Dendritic cell treated with granulocyte-macrophage colony-stimulating factor and Interleukin-4, amounts not matched to agents 40 ng/mL and 50 ng/mL, for 4 days (primary cell): ENCODE measurements around the gene MESD.

Experiments used
- H3K27ac Mint-ChIP-seq: one replicate; pipeline ENCODE4 v1.8.0; 2022; ENCODE audit warnings: mild to moderate bottlenecking, mixed read lengths
- H3K27me3 Mint-ChIP-seq: one replicate; pipeline ENCODE4 v1.8.0; 2022; ENCODE audit warnings: mild to moderate bottlenecking, mixed read lengths
- H3K36me3 Mint-ChIP-seq: one replicate; pipeline ENCODE4 v1.8.0; 2022; ENCODE audit warnings: low read depth, mixed read lengths
- H3K4me1 Mint-ChIP-seq: one replicate; pipeline ENCODE4 v1.8.0; 2022; ENCODE audit warnings: low read depth, mixed read lengths
- H3K4me3 Mint-ChIP-seq: one replicate; pipeline ENCODE4 v1.8.0; 2022; ENCODE audit warnings: mild to moderate bottlenecking, moderate library complexity, mixed read lengths
- H3K9me3 Mint-ChIP-seq: one replicate; pipeline ENCODE4 v1.8.0; 2022; ENCODE audit warnings: mixed read lengths
- intact Hi-C: fragments of 100-400 bp; cut with micrococcal nuclease; formaldehyde crosslinking; loops from one replicate; pipeline ENCODE4 v1.15.0; 2022

Gene MESD

GRCh38 chr15:80990955-80991354 is 1.3 kb upstream of the MESD start:
- intact Hi-C loops = loop anchor here (1.0 kb wide), 1 partner anchor 9 kb away; the partner anchor contains the start of gene TLNRD1
- Mint-ChIP-seq H3K9me3 (no peaks in the 10 kb centered on the region), H3K27me3 (peaks cover 3% of the 10 kb centered on the region), H3K4me3 (no peak overlapping the region), H3K36me3 (peaks cover 30% of the 10 kb centered on the region), H3K4me1 (peaks cover 47% of the 10 kb centered on the region), H3K27ac (peak overlapping the region; percentile 52)

GRCh38 chr15:80989081-80989517 is 520 bp downstream of the MESD start:
- Mint-ChIP-seq H3K27me3 (no peaks in the 10 kb centered on the region), H3K9me3 (no peaks in the 10 kb centered on the region), H3K4me3 (peak overlapping the region; percentile 90), H3K36me3 (peaks cover 32% of the 10 kb centered on the region), H3K27ac (peak overlapping the region; percentile 97), H3K4me1 (peaks cover 62% of the 10 kb centered on the region)
- intact Hi-C loops = loop anchor here (1.0 kb wide), 1 partner anchor 34 kb away; no protein-coding TSS in a partner anchor

DNA sequence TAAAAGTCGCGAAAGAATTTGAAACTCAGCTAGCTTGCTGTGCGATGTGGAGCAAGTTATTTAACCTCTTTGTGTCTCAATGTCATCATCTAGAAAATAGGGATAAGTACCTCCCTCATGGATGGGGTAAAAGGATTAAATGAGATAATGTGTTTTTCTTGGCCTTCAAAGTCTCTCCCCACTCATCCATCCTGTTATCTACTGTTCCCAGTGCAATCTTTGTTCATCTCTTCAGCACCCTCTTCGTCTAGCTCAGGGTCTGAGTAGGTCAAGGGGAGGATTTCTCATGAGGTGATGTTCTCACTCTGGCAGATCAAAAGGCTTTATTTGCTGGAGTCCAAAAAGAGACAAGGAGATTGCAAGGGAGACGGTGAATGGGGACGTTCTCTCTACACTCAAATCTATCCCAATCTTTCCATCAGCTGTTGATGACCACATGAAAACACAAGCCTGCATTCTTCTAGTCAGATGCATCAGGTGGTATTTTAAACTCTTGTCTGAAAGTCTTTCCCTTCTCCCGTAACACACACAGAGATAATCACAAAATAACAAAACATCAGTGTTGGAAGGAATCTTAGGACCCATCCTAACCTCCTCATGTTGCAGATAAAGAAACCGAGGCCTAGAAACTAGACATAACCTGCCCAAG is 1.3 kb downstream of the MESD start:
- Mint-ChIP-seq H3K4me1 (peaks cover 66% of the 10 kb centered on the region), H3K27me3 (no peaks in the 10 kb centered on the region), H3K4me3 (peak overlapping the region; percentile 90), H3K9me3 (no peaks in the 10 kb centered on the region), H3K36me3 (peaks cover 36% of the 10 kb centered on the region), H3K27ac (peak overlapping the region; percentile 97)
- intact Hi-C loops = no loop called here

DNA sequence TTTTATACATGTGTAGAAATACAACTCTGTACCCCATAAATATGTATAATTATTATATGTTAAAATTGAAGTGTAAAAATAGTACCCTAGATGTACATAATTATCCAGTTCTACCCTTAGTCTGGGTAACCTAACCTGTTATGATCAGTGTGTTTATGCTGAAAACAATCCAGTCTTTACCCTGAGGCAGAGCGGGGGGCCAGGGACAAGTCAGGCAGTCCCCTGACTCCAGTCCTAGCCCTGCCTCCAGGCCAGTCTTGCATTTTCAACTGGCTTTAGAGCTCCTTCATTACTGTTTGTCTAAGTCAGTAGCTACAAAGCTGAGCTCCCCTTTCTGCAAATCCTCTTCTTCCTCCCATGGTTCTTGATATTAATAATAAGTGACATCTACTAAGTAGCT is 3.1 kb downstream of the MESD start:
- intact Hi-C loops = no loop called here
- no peak overlapping the region for H3K4me3 Mint-ChIP-seq
- H3K4me1 Mint-ChIP-seq = peaks cover 64% of the 10 kb centered on the region
- H3K27me3 Mint-ChIP-seq = no peaks in the 10 kb centered on the region
- H3K27ac Mint-ChIP-seq = peak overlapping the region; percentile 1
- H3K36me3 Mint-ChIP-seq = peaks cover 52% of the 10 kb centered on the region
- H3K9me3 Mint-ChIP-seq = no peaks in the 10 kb centered on the region

DNA sequence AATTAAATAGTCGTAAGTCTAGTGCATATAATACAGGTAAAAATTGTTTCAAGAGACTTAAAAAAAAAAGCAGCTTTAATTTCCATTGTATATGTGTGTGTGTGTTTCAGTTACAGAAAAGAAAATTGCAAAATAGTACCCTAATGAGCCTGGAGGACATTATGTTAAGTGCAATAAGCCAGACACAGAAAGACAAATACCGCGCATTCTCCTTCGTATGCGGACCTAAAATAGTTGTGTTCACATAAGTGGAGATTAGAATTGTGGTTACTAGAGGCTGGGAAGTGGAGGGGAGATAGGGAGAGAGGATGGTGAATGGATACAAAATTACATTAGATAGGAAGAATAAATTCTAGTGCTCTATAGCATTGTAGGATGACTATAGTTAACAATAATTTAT is 3.6 kb downstream of the MESD start:
- peak overlapping the region; percentile 1 for H3K27ac Mint-ChIP-seq
- intact Hi-C loops = no loop called here
- H3K4me3 Mint-ChIP-seq = no peak overlapping the region
- H3K4me1 Mint-ChIP-seq = peaks cover 59% of the 10 kb centered on the region
- H3K9me3 Mint-ChIP-seq = no peaks in the 10 kb centered on the region
- H3K36me3 Mint-ChIP-seq = peaks cover 57% of the 10 kb centered on the region
- no peaks in the 10 kb centered on the region for H3K27me3 Mint-ChIP-seq

DNA sequence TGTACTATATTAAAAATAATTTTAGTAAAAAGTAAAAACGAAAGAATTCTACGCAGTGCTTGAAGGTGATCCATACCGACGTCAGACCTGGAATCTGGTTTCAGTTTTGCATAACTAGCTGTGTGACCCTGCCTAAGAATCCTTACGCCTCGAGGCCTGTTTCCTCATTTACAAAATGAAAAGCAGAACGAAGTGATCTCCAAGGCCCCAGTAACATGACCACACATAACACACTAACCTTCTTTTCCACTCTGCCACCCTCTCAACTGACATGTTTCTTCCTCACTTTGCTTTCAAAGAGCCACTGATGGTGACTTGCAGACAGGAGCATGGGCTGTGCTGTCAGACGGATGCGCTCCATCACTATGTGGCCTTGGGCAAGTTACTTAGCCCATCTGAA is 4.8 kb downstream of the MESD start:
- H3K4me3 Mint-ChIP-seq = peak overlapping the region; percentile 4
- peaks cover 56% of the 10 kb centered on the region for H3K4me1 Mint-ChIP-seq
- peak overlapping the region; percentile 85 for H3K27ac Mint-ChIP-seq

GRCh38 chr15:80982839-80983238 is 6.8 kb downstream of the MESD start:
- peaks cover 68% of the 10 kb centered on the region for H3K36me3 Mint-ChIP-seq

More for the DNA sequence above, 4.8 kb downstream of the MESD start:
- intact Hi-C loops = no loop called here
- no peaks in the 10 kb centered on the region for H3K9me3 Mint-ChIP-seq
- peaks cover 68% of the 10 kb centered on the region for H3K36me3 Mint-ChIP-seq
- H3K27me3 Mint-ChIP-seq = no peaks in the 10 kb centered on the region

DNA sequence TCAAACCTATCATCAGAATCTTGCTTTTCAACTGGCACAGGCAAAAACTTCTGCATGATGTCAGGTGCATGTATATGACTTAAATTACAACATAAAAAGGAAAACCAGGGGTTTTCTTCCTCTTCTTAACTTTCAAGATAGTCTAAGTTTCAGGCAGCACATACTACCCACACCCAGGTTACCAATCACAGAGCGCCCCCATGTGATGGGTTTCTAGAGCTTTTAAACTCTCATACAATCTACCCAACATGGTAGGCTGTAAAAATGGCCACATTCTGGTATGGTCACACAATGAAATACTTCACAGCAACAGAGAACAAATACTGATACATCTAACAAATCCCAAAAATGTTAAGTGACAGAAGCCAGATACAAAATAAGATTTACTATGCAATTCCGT is 7.4 kb downstream of the MESD start:
- Mint-ChIP-seq H3K36me3 (peaks cover 73% of the 10 kb centered on the region), H3K4me3 (no peak overlapping the region), H3K4me1 (peaks cover 61% of the 10 kb centered on the region), H3K9me3 (no peaks in the 10 kb centered on the region), H3K27me3 (no peaks in the 10 kb centered on the region), H3K27ac (no peak overlapping the region)
- intact Hi-C loops = no loop called here

More at GRCh38 chr15:80982839-80983238, 6.8 kb downstream of the MESD start:
- Mint-ChIP-seq H3K4me1 (peaks cover 58% of the 10 kb centered on the region), H3K27ac (no peak overlapping the region), H3K9me3 (no peaks in the 10 kb centered on the region), H3K4me3 (no peak overlapping the region), H3K27me3 (no peaks in the 10 kb centered on the region)
- intact Hi-C loops = no loop called here

- Mint-ChIP-seq H3K27ac (peak overlapping the region; percentile 68), H3K27me3 (no peaks in the 10 kb centered on the region), H3K36me3 (peaks cover 88% of the 10 kb centered on the region), H3K4me3 (no peak overlapping the region), H3K9me3 (no peaks in the 10 kb centered on the region), H3K4me1 (peaks cover 46% of the 10 kb centered on the region)
- intact Hi-C loops = loop anchor here (5.0 kb wide), 1 partner anchor 128 kb away; no protein-coding TSS in a partner anchor
Observed at GRCh38 chr15:80979538-80980200, 9.9 kb downstream of the MESD start.

DNA sequence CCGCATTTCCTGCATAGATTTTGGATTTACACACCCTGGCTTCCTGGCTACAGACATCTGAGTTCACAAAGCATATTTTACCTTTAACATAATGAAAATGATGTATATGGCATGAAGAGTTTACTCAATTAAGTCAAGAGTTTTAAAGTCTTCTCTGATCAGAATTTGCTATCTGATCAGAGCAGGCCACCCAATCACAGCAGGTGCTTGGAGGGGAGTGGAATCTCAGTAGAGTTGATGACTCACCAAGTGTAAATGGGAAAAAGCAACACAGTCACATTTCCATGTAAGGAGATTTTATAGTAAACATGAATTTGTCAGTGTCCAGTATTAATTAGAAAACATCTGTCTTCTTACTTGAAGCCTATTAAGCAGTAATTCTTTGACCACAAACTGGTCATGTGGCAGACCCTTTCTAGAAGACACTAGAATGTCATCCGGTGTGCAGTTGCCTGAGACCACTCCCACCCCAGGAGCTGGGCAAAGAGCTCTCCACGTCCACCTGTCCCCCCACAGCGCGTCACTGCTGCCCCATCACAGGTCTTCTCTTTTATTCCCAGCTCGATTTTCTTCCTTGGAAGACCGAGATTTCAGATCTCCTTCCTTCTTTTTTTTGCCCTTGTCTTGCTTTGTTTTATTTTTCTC is 10.8 kb downstream of the MESD start:
- Mint-ChIP-seq H3K9me3 (no peaks in the 10 kb centered on the region), H3K27me3 (no peaks in the 10 kb centered on the region), H3K27ac (peak overlapping the region; percentile 68), H3K4me1 (peaks cover 40% of the 10 kb centered on the region), H3K36me3 (peaks cover 95% of the 10 kb centered on the region), H3K4me3 (no peak overlapping the region)
- intact Hi-C loops = loop anchor here (5.0 kb wide), 1 partner anchor 128 kb away; no protein-coding TSS in a partner anchor

DNA sequence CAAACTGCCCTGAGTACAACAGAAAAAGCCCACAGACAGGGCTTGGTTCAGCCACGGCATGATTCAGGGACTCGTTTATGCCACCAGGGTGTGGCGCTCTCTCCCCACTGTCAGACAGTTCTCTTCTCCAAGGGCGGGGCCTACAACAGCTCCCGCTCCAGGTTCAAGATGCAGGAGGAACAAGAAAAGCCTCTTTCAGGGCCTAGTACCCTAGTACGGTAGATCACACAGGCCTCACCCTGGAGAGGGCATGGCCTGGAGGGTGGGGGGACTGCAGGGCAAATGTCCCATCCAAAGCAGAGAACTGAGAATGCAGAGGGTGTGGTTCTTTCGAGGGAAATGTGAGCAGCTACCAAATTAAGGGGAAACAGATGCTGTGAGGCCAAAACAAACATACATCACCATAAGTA is 12.0 kb downstream of the MESD start:
- H3K27me3 Mint-ChIP-seq = no peaks in the 10 kb centered on the region
- no peaks in the 10 kb centered on the region for H3K9me3 Mint-ChIP-seq
- peak overlapping the region; percentile 68 for H3K27ac Mint-ChIP-seq
- peaks cover 97% of the 10 kb centered on the region for H3K36me3 Mint-ChIP-seq
- peaks cover 36% of the 10 kb centered on the region for H3K4me1 Mint-ChIP-seq
- intact Hi-C loops = loop anchor here (1.0 to 5.0 kb wide), 2 partner anchors 130 to 289 kb away; no protein-coding TSS in a partner anchor
- H3K4me3 Mint-ChIP-seq = no peak overlapping the region

DNA sequence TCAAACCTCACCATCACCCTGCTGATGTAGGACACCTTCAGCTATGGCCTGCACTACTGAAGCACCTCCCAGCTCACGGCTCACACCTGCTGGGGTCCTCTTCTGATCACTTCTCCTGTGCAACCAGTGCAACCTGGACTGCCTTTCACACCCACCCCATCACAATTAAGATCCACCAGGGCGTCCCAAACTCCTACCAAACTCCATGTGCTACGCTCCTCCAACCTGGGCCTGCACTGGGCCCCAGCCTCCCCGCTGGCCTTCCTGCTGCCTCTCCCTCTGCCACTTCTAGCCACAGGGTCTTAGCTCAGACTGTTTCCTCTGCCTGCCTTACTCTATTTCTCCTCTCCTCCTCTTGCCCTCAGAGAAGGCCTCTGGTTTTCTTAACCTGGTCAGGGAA is 12.8 kb downstream of the MESD start:
- Mint-ChIP-seq H3K36me3 (peaks cover 97% of the 10 kb centered on the region), H3K27me3 (no peaks in the 10 kb centered on the region), H3K4me1 (peaks cover 29% of the 10 kb centered on the region), H3K27ac (peak overlapping the region; percentile 68), H3K9me3 (no peaks in the 10 kb centered on the region), H3K4me3 (no peak overlapping the region)
- intact Hi-C loops = loop anchor here (1.0 to 5.0 kb wide), 2 partner anchors 130 to 289 kb away; no protein-coding TSS in a partner anchor

DNA sequence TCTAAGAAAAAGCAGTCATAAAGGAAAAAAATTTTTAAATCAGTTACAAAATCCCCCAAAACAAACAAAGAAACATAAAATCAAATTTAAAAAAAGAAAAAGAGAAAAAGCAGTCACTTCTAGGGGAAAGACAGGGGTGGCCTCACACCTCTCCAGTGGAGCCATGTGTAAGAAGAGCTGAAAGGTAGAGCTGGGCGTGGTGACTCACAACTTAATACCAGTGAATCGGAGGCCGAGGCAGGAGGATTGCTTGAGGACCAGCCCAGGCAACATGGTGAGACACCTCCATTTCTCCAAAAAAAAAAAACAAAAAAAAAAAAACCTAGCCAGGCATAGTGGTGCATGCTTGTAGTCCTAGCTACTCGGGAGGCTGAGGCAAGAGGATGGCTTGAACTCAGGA is 14.7 kb downstream of the MESD start:
- peaks cover 95% of the 10 kb centered on the region for H3K36me3 Mint-ChIP-seq
- intact Hi-C loops = loop anchor here (5.0 kb wide), 1 partner anchor 132 kb away; no protein-coding TSS in a partner anchor
- no peaks in the 10 kb centered on the region for H3K27me3 Mint-ChIP-seq
- H3K4me1 Mint-ChIP-seq = peaks cover 29% of the 10 kb centered on the region
- H3K27ac Mint-ChIP-seq = no peak overlapping the region
- H3K4me3 Mint-ChIP-seq = no peak overlapping the region
- H3K9me3 Mint-ChIP-seq = no peaks in the 10 kb centered on the region

DNA sequence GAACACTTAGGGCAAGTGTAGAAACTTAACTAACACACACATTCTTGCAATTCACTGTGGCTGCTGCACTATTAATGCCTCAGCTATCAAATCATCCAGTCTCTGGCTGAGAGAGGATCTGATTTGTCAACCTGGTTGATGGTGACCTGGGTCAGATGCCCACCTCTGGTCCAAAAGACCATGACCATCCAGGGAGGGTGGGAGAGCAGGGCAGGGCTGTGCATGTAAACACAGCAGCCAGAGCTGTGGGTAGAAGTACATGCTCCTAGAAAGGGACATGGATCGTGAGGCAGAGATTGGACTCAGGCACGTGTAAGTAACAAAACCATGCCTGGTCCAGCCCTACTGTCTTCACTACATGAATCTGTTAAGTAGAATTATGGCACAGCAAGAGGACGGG is 17.3 kb downstream of the MESD start:
- H3K36me3 Mint-ChIP-seq = peaks cover 94% of the 10 kb centered on the region
- no peaks in the 10 kb centered on the region for H3K9me3 Mint-ChIP-seq
- H3K4me3 Mint-ChIP-seq = no peak overlapping the region
- H3K27me3 Mint-ChIP-seq = no peaks in the 10 kb centered on the region
- peaks cover 8% of the 10 kb centered on the region for H3K4me1 Mint-ChIP-seq
- no peak overlapping the region for H3K27ac Mint-ChIP-seq
- intact Hi-C loops = no loop called here
